ENCODE data around the gene ST8SIA1.
A peak's percentile ranks its signal among the peaks of the same experiment; 100 is the strongest.

The ST8SIA1 gene

GRCh38 chr12:22283006-22283506, 51.5 kb downstream of the ST8SIA1 start:
- DNase-seq (ENCODE audit: low read depth): peak; percentile 72

GRCh38 chr12:22282283-22282682, 52.2 kb downstream of the ST8SIA1 start:
- peak; percentile 72 for DNase-seq (ENCODE audit: low read depth)

GRCh38 chr12:22276867-22277266, 57.6 kb downstream of the ST8SIA1 start:
- no peak for DNase-seq (ENCODE audit: low read depth)

- DNase-seq (ENCODE audit: low read depth): no peak
Observed at GRCh38 chr12:22276313-22276712, 58.2 kb downstream of the ST8SIA1 start.

GRCh38 chr12:22275843-22276242, 58.7 kb downstream of the ST8SIA1 start:
- DNase-seq (ENCODE audit: low read depth): peak; percentile 96

GRCh38 chr12:22272335-22273151, 62.0 kb downstream of the ST8SIA1 start:
- DNase-seq (ENCODE audit: low read depth): no peak

GRCh38 chr12:22271023-22271422, 63.5 kb downstream of the ST8SIA1 start:
- DNase-seq (ENCODE audit: low read depth): peak; percentile 84

- DNase-seq (ENCODE audit: low read depth): no peak
Observed at GRCh38 chr12:22268973-22269372, 65.5 kb downstream of the ST8SIA1 start.

GRCh38 chr12:22268406-22268805, 66.1 kb downstream of the ST8SIA1 start:
- DNase-seq (ENCODE audit: low read depth): no peak

- DNase-seq (ENCODE audit: low read depth): no peak
Observed at GRCh38 chr12:22266101-22266500, 68.4 kb downstream of the ST8SIA1 start.

GRCh38 chr12:22264380-22264779, 70.1 kb downstream of the ST8SIA1 start:
- no peak for DNase-seq (ENCODE audit: low read depth)

- DNase-seq (ENCODE audit: low read depth): no peak
Observed at GRCh38 chr12:22262309-22262708, 72.2 kb downstream of the ST8SIA1 start.

GRCh38 chr12:22257100-22257499, 77.4 kb downstream of the ST8SIA1 start:
- no peak for DNase-seq (ENCODE audit: low read depth)

GRCh38 chr12:22256605-22257004, 77.9 kb downstream of the ST8SIA1 start:
- DNase-seq (ENCODE audit: low read depth): no peak

GRCh38 chr12:22256041-22256441, 78.5 kb downstream of the ST8SIA1 start:
- no peak for DNase-seq (ENCODE audit: low read depth)

- DNase-seq (ENCODE audit: low read depth): peak; percentile 10
Observed at GRCh38 chr12:22255097-22255496, 79.4 kb downstream of the ST8SIA1 start.

GRCh38 chr12:22254478-22254877, 80.0 kb downstream of the ST8SIA1 start:
- DNase-seq (ENCODE audit: low read depth): no peak

- no peak for DNase-seq (ENCODE audit: low read depth)
Observed at GRCh38 chr12:22252057-22252456, 82.5 kb downstream of the ST8SIA1 start.

- DNase-seq (ENCODE audit: low read depth): no peak
Observed at GRCh38 chr12:22250762-22251161, 83.7 kb downstream of the ST8SIA1 start.

GRCh38 chr12:22248571-22249115, 85.9 kb downstream of the ST8SIA1 start:
- DNase-seq (ENCODE audit: low read depth): no peak

- DNase-seq (ENCODE audit: low read depth): no peak
Observed at GRCh38 chr12:22248121-22248520, 86.4 kb downstream of the ST8SIA1 start.

- DNase-seq (ENCODE audit: low read depth): no peak
Observed at GRCh38 chr12:22246217-22246846, 88.2 kb downstream of the ST8SIA1 start.

- DNase-seq (ENCODE audit: low read depth): no peak
Observed at GRCh38 chr12:22242726-22243125, 91.8 kb downstream of the ST8SIA1 start.
